SK-N-SH (cell line): ENCODE results near the gene TMEM248. TPM values are rescaled to one million over a fixed set of nuclear protein-coding genes. Genes with fewer than 3 reads are reported as not detected.

ENCODE experiments used
- CTCF ChIA-PET: fragments of 300-600, 350-600 bp; formaldehyde crosslinking; extraction: SDS; loops from one replicate; lab custom pipeline; 2021; lab: Yijun Ruan, JAX
- POLR2A ChIA-PET: fragments of 350-600 bp; sonication (Branson Sonifier 250); formaldehyde crosslinking; extraction: SDS; loops from one replicate; lab custom pipeline; 2020; ENCODE audit warnings: antibody characterized with exemption, inconsistent platforms; lab: Yijun Ruan, JAX
- DNase-seq: peaks from one replicate; pipeline ENCODE4 v3.0.0; 2012
- H2AFZ ChIP-seq: fragments of 200-600 bp; sonication (generic); 2 replicates; pipeline ENCODE4 v1.8.1; 2016; ENCODE audit warnings: antibody characterized with exemption, mild to moderate bottlenecking, low read depth
- H3F3A ChIP-seq: fragments of 200-600 bp; sonication (generic); replicated peaks from 2 replicates; pipeline ENCODE3; 2016; ENCODE audit warnings: antibody characterized with exemption, mild to moderate bottlenecking; ENCODE audit not compliant: insufficient read depth
- H3K27ac ChIP-seq, 2 experiments: fragments of 200-500 bp in 1 of 2; fragments of 200-600 bp in 1 of 2; sonication (Bioruptor generic) in 1 of 2; sonication (generic), shearing (Covaris generic) in 1 of 2; 2 replicates each; pipeline versions ENCODE4 v1.5.1 to v1.6.1; 2014 to 2016; ENCODE audit warnings: low read depth in 2 of 2, inconsistent platforms in 1 of 2, low read length in 1 of 2, mild to moderate bottlenecking in 1 of 2, mixed read lengths in 1 of 2
- H3K27me3 ChIP-seq: fragments of 200-600 bp; sonication (generic), shearing (Covaris generic); 2 replicates; pipeline ENCODE4 v1.6.1; 2016; ENCODE audit warnings: mixed run types; ENCODE audit not compliant: insufficient read depth
- H3K36me3 ChIP-seq, 2 experiments: fragments of 200-500 bp in 1 of 2; fragments of 200-600 bp in 1 of 2; sonication (Bioruptor generic) in 1 of 2; sonication (generic) in 1 of 2; replicated peaks in 1 of 2; 2 replicates each; pipeline versions ENCODE3 to v1.5.1; 2014 to 2016; ENCODE audit warnings: low read length in 1 of 2, mild to moderate bottlenecking in 1 of 2; ENCODE audit not compliant: insufficient read depth in 2 of 2, control insufficient read depth in 1 of 2
- H3K4me1 ChIP-seq, 2 experiments: fragments of 200-500 bp in 1 of 2; fragments of 200-600 bp in 1 of 2; sonication (Bioruptor generic) in 1 of 2; sonication (generic), shearing (Covaris generic) in 1 of 2; 2 replicates each; pipeline versions ENCODE4 v1.5.1 to v1.6.1; 2014 to 2016; ENCODE audit warnings: low read depth in 1 of 2, low read length in 1 of 2, mixed run types in 1 of 2; ENCODE audit not compliant: insufficient read depth in 2 of 2, control insufficient read depth in 1 of 2
- H3K4me2 ChIP-seq: fragments of 200-600 bp; sonication (generic), shearing (Covaris generic); 2 replicates; pipeline ENCODE4 v1.6.1; 2017; ENCODE audit warnings: mixed run types
- H3K4me3 ChIP-seq, 2 experiments: fragments of 200-500 bp in 1 of 2; fragments of 200-600 bp in 1 of 2; sonication (Bioruptor generic) in 1 of 2; sonication (generic), shearing (Covaris generic) in 1 of 2; 2 replicates each; pipeline versions ENCODE4 v1.5.1 to v1.8.1; 2014 to 2016; ENCODE audit warnings: low read depth in 2 of 2, inconsistent platforms in 1 of 2, low read length in 1 of 2, mild to moderate bottlenecking in 1 of 2, mixed read lengths in 1 of 2, moderate library complexity in 1 of 2
- H3K79me2 ChIP-seq: fragments of 200-600 bp; sonication (generic); 2 replicates; pipeline ENCODE4 v1.8.1; 2017; ENCODE audit warnings: mild to moderate bottlenecking; ENCODE audit not compliant: insufficient read depth
- H3K9ac ChIP-seq: fragments of 200-600 bp; sonication (generic); 2 replicates; pipeline ENCODE4 v1.6.1; 2017; ENCODE audit warnings: mixed run types
- H3K9me2 ChIP-seq: fragments of 200-600 bp; sonication (generic); 2 replicates; pipeline ENCODE4 v1.6.1; 2017; ENCODE audit warnings: mixed run types
- H3K9me3 ChIP-seq: fragments of 200-600 bp; sonication (generic); 2 replicates; pipeline ENCODE4 v1.6.1; 2017; ENCODE audit warnings: mixed run types, mild to moderate bottlenecking, moderate library complexity
- H4K20me1 ChIP-seq: fragments of 200-600 bp; sonication (generic); 2 replicates; pipeline ENCODE4 v1.6.1; 2017; ENCODE audit warnings: mild to moderate bottlenecking, mixed run types; ENCODE audit not compliant: insufficient read depth
- CTCF ChIP-seq: fragments of 200-600 bp; sonication (generic); IDR thresholded peaks from 2 replicates; pipeline ENCODE4 v1.6.1; 2017; ENCODE audit warnings: antibody characterized with exemption, mild to moderate bottlenecking, moderate library complexity
- ELF1 ChIP-seq: IDR thresholded peaks from 2 replicates; pipeline ENCODE4 v1.4.0; 2012
- EP300 ChIP-seq, 2 experiments: IDR thresholded peaks; 2 replicates each; pipeline versions ENCODE4 v1.4.0 to v1.6.1; 2012; ENCODE audit warnings: borderline replicate concordance in 1 of 2, low read depth in 1 of 2, low read length in 1 of 2
- FOSL2 ChIP-seq: IDR thresholded peaks from 2 replicates; pipeline ENCODE4 v1.4.0; 2012; ENCODE audit warnings: low read depth, mild to moderate bottlenecking, moderate library complexity, borderline replicate concordance
- JUND ChIP-seq: IDR thresholded peaks from 2 replicates; pipeline ENCODE4 v1.4.0; 2012
- MEF2A ChIP-seq: IDR thresholded peaks from 2 replicates; pipeline ENCODE4 v1.4.0; 2012; ENCODE audit warnings: low read depth, borderline replicate concordance
- RAD21 ChIP-seq: IDR thresholded peaks from 2 replicates; pipeline ENCODE4 v1.6.1; 2012; ENCODE audit warnings: mild to moderate bottlenecking, low read length
- RCOR1 ChIP-seq: fragments of 150-350 bp; IDR thresholded peaks from 2 replicates; pipeline ENCODE4 v1.6.1; 2017; ENCODE audit warnings: antibody characterized with exemption, low read length
- RFX5 ChIP-seq: IDR thresholded peaks from 2 replicates; pipeline ENCODE4 v1.6.1; 2012; ENCODE audit warnings: mild to moderate bottlenecking, improper control_type of control experiment, low read length
- RXRA ChIP-seq: IDR thresholded peaks from 2 replicates; pipeline ENCODE4 v1.4.0; 2012; ENCODE audit warnings: low read depth, mild to moderate bottlenecking, borderline replicate concordance
- SIN3A ChIP-seq: IDR thresholded peaks from 2 replicates; pipeline ENCODE4 v1.6.1; 2012; ENCODE audit warnings: low read depth, mild to moderate bottlenecking, low read length, moderate library complexity, borderline replicate concordance
- SMC3 ChIP-seq: IDR thresholded peaks from 2 replicates; pipeline ENCODE4 v1.6.1; 2012; ENCODE audit warnings: low read depth, low read length, improper control_type of control experiment
- TAF1 ChIP-seq: IDR thresholded peaks from 2 replicates; pipeline ENCODE4 v1.6.1; 2012; ENCODE audit warnings: low read depth, mild to moderate bottlenecking, low read length, moderate library complexity, borderline replicate concordance
- TEAD4 ChIP-seq: IDR thresholded peaks from 2 replicates; pipeline ENCODE4 v1.4.0; 2012; ENCODE audit warnings: mild to moderate bottlenecking, borderline replicate concordance; ENCODE audit not compliant: insufficient read depth
- USF1 ChIP-seq: IDR thresholded peaks from 2 replicates; pipeline ENCODE4 v1.4.0; 2012; ENCODE audit warnings: low read depth, borderline replicate concordance
- WGBS: methylation state at CpG from one replicate; pipeline ENCODE4 v1.1.6; 2017; ENCODE audit warnings: low lambda C conversion rate; 5-methylcytosine and 5-hydroxymethylcytosine counted together
- polyA plus RNA-seq, 3 experiments: library from polyadenylated mRNA; depleted of rRNA; stranded (reverse); fragments of >200 nt; gene quantifications; 2 replicates each; pipeline ENCODE4 v1.2.3, GENCODE V29; 2012

TMEM248 gene
- polyA plus RNA-seq, 1 of the 3 experiments (the other 2 are of a cell fraction), result 185 TPM

- TF ChIP-seq CTCF, result peak; percentile 39
Measured at GRCh38 chr7:66948480-66949109, 27.6 kb downstream of the TMEM248 start (continued).

- peaks cover 0 to 9% of the 10 kb centered on the region in 2 experiments; a peak in 1 of 4 replicates for H3K4me1 ChIP-seq
- H3K9me2 ChIP-seq, result no peaks in the 10 kb centered on the region
- H3F3A ChIP-seq, result no peaks in the 10 kb centered on the region
- H3K9ac ChIP-seq, result no peak overlapping the region
- H4K20me1 ChIP-seq, result no peaks in the 10 kb centered on the region
- H3K79me2 ChIP-seq, result peaks cover 26% of the 10 kb centered on the region; the same call in 1 of the 2 replicates
- H3K9me3 ChIP-seq, result no peaks in the 10 kb centered on the region
- H3K4me3 ChIP-seq, result no peak overlapping the region
- ChIA-PET CTCF (interaction anchor here (0.8 to 0.9 kb wide), 2 partner anchors 10 to 48 kb away, joined by 3 to 4 read pairs; no protein-coding TSS in a partner anchor), POLR2A (no interaction called here)
- no peak overlapping the region for H3K27ac ChIP-seq
- TF ChIP-seq SIN3A (no peak), TAF1 (no peak), RFX5 (no peak), RXRA (no peak), EP300 (IDR thresholded peaks at IDR 0.05; ENCODE audit: borderline replicate concordance in 1 of 2, low read depth in 1 of 2, low read length in 1 of 2) (no peak), TEAD4 (no peak), RAD21 (no peak), MEF2A (no peak), USF1 (no peak), FOSL2 (no peak), SMC3 (no peak), RCOR1 (no peak), CTCF (no peak), JUND (no peak), ELF1 (no peak)
- H2AFZ ChIP-seq, result no peak overlapping the region
- H3K4me2 ChIP-seq, result no peak overlapping the region
- DNase-seq, result no peak
- no peaks in the 10 kb centered on the region for H3K27me3 ChIP-seq
- peaks cover 44 to 86% of the 10 kb centered on the region in 2 experiments for H3K36me3 ChIP-seq
- WGBS, result 92% methylated on average over 3 of the region's 3 CpGs
Measured at GRCh38 chr7:66950311-66950710, 29.3 kb downstream of the TMEM248 start.
